LoVo (cell line): Measurements from ENCODE around the gene SLC5A12.

Experiments
- DNase-seq: peaks from one replicate; pipeline ENCODE4 v3.0.0-alpha.2; 2016; ENCODE audit warnings: low spot score

The SLC5A12 gene

GRCh38 chr11:26721948-26722475, at the start of gene SLC5A12:
Gene SLC5A12, minus strand, starts transcription at chr11:26722060. Its CDS starts 346 bp downstream, at chr11:26721714.
- DNase-seq: no peak

GRCh38 chr11:26769027-26769426, 47.2 kb upstream of the SLC5A12 start:
- DNase-seq: no peak

- DNase-seq: no peak
Observed at GRCh38 chr11:26767060-26767459, 45.2 kb upstream of the SLC5A12 start.

GRCh38 chr11:26765323-26765722, 43.5 kb upstream of the SLC5A12 start:
- no peak for DNase-seq

- DNase-seq: no peak
Observed at GRCh38 chr11:26764825-26765224, 43.0 kb upstream of the SLC5A12 start.

- DNase-seq: no peak
Observed at GRCh38 chr11:26764315-26764714, 42.5 kb upstream of the SLC5A12 start.

- no peak for DNase-seq
Observed at GRCh38 chr11:26762089-26762488, 40.2 kb upstream of the SLC5A12 start.

- no peak for DNase-seq
Observed at GRCh38 chr11:26761361-26761809, 39.5 kb upstream of the SLC5A12 start.

- no peak for DNase-seq
Observed at GRCh38 chr11:26757995-26758394, 36.1 kb upstream of the SLC5A12 start.

- no peak for DNase-seq
Observed at GRCh38 chr11:26755762-26756161, 33.9 kb upstream of the SLC5A12 start.

GRCh38 chr11:26753723-26754504, 32.1 kb upstream of the SLC5A12 start:
- peak; percentile 50 for DNase-seq

- DNase-seq: no peak
Observed at GRCh38 chr11:26749927-26750326, 28.1 kb upstream of the SLC5A12 start.

- DNase-seq: no peak
Observed at GRCh38 chr11:26743622-26744021, 21.8 kb upstream of the SLC5A12 start.

GRCh38 chr11:26742966-26743365, 21.1 kb upstream of the SLC5A12 start:
- no peak for DNase-seq

- DNase-seq: no peak
Observed at GRCh38 chr11:26741036-26741435, 19.2 kb upstream of the SLC5A12 start.

- DNase-seq: no peak
Observed at GRCh38 chr11:26739366-26740073, 17.7 kb upstream of the SLC5A12 start.

GRCh38 chr11:26734691-26735090, 12.8 kb upstream of the SLC5A12 start:
- no peak for DNase-seq

- no peak for DNase-seq
Observed at GRCh38 chr11:26731084-26731456, 9.2 kb upstream of the SLC5A12 start.

GRCh38 chr11:26730414-26731083, 8.7 kb upstream of the SLC5A12 start:
- peak; percentile 10 for DNase-seq

GRCh38 chr11:26729284-26729683, 7.4 kb upstream of the SLC5A12 start:
- no peak for DNase-seq

- no peak for DNase-seq
Observed at GRCh38 chr11:26726960-26727359, 5.1 kb upstream of the SLC5A12 start.

- DNase-seq: no peak
Observed at GRCh38 chr11:26719998-26720397, 1.9 kb downstream of the SLC5A12 start.
